GM12872 (cell line): Measurements from ENCODE around the gene NAV1.

Source experiments
- TF ChIP-seq, protein P1 (sequence below): IDR thresholded peaks from 3 replicates; pipeline ENCODE4 v1.5.1; 2011; ENCODE audit warnings: low read depth, mild to moderate bottlenecking, low read length, moderate library complexity; ENCODE audit not compliant: insufficient read depth

NAV1 gene

DNA sequence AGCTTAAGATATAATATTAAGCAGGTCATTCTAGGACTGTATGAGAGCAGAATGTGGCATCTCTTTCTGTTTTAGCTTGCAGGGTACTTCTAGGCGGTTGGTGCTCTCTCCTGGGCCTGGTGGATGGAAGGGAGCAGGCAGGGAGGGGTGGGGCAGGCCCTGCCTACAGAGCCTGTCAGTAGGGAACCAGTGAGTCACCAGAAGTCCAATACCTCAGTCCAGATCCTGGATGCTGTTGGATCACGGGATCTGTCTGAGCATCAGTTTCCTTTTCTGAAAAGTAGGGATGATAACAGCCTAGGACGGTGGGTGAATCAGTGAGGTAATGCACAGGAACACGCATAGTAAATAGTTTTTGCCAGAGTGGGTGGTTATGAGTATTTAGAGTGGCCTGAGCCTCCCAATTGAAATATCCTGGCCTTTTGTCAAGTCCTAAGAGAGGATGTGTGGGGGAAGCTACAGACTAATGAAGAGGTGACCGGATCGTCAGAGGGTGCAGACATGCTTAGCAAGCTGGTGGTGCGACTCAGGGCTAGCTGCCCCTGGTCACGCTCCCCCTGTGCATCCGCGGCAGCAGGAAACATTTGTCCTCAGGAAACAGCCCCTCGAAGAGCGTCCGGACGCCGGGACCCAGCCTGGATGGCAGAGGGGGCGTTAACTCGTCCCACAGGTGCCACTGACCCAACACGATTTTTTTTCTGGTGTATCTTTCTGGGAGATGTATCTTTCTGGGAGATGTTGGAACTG, 23.9 kb downstream of the NAV1 start:
- TF ChIP-seq, protein P1, sequence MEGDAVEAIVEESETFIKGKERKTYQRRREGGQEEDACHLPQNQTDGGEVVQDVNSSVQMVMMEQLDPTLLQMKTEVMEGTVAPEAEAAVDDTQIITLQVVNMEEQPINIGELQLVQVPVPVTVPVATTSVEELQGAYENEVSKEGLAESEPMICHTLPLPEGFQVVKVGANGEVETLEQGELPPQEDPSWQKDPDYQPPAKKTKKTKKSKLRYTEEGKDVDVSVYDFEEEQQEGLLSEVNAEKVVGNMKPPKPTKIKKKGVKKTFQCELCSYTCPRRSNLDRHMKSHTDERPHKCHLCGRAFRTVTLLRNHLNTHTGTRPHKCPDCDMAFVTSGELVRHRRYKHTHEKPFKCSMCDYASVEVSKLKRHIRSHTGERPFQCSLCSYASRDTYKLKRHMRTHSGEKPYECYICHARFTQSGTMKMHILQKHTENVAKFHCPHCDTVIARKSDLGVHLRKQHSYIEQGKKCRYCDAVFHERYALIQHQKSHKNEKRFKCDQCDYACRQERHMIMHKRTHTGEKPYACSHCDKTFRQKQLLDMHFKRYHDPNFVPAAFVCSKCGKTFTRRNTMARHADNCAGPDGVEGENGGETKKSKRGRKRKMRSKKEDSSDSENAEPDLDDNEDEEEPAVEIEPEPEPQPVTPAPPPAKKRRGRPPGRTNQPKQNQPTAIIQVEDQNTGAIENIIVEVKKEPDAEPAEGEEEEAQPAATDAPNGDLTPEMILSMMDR: no peak

GRCh38 chr1:201563406-201563780, 24.5 kb downstream of the NAV1 start:
- TF ChIP-seq, protein P1: no peak

- TF ChIP-seq, protein P1: no peak
Measured at GRCh38 chr1:201563941-201564340, 25.0 kb downstream of the NAV1 start.

DNA sequence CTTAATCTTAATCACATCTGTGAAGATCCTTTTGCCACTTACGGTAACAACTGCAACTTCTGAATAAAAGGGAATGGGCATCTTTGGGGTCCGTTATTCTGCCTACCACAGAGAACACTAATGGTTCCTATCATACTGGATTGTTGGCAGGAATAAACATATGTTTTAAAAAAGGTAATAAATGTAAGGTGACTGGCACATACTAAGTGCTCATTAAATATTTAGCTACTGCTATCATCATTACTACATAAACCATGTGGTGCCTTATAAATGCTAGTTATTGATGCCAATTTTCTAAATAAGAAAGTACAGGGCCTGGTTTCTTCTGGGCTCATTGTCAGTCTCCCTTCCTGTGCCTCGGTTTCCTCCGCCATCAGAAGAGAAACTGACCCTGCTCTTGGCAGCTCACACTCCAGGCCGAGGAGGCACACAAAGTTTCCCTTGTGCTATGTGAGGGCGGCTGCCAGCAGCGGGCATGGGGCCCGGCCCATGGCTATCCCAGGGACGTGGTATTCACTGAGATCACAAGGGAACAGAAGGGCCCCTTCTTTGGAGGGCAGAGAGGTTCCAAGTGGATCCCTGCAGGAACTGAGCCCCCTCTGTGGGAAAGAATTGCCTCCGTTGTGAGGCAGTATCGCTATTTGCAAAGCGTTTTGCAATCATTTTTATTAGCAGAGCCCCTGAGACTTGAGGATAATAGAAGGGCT, 26.2 kb downstream of the NAV1 start:
- TF ChIP-seq, protein P1: no peak

DNA sequence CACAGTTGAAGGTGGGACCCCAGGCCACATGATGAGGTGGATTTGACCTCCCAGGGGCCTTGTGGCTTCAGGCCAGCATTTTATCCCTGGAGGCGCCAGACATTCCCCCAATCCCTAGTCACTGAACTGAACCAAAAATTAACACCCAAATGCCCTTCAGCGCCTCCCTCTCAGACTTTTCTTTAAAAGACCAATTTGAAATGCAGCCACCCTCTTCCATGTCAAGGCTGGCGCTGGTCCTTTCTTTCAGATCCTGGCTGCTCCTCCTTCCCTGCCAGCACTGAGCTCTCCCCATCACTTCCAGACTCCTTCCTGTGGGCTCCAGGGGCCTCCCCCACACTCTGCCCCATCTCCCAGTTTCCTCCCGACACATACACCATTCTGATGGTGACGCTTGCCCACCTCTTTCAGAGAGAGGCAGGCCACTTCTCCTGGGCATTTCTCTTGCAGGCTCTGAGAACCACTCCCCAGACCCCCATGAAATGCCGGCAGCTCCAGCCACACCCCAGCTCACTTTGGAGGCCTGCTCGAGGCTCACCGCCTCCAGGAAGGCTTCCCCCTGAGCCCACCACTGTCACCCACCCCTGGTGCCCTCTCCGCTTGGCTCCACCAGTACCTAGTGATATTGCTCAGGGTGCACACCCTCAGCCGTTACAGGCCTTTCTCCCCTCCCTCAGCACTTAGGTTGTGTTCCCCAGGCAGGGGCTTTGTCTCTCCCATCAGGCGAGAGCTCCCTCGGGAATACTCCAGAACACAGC, 27.0 kb downstream of the NAV1 start:
- TF ChIP-seq, protein P1: no peak

- TF ChIP-seq, protein P1: no peak
Measured at GRCh38 chr1:201566529-201566823, 27.5 kb downstream of the NAV1 start.
